K562 (cell line): ENCODE data around the gene CCNL2. TPM values are rescaled to one million over a fixed set of nuclear protein-coding genes. Genes with fewer than 3 reads are reported as not detected.
A peak's percentile ranks its signal among the peaks of the same experiment; 100 is the strongest.

Source experiments
- ATAC-seq: fragments of 200-7000 bp; cut with Tn5 transposase; 3 replicates; pipeline ENCODE4 v1.9.1; 2020; ENCODE audit warnings: moderate library complexity
- BruUV-seq: library from RNA; stranded (reverse); fragments of 400-500 nt; replicated peaks from 2 replicates; lab custom pipeline; 2021; lab: Mats Ljungman, UMichigan
- CTCF ChIA-PET: fragments of 300-600 bp; formaldehyde crosslinking; extraction: SDS; loops from one replicate; lab custom pipeline; 2021; ENCODE audit warnings: low intra/inter-chr PET ratio; lab: Yijun Ruan, JAX
- POLR2A ChIA-PET: fragments of 300-600, 350-650 bp; sonication (Branson Sonifier 250); formaldehyde crosslinking; extraction: SDS; loops from one replicate; lab custom pipeline; 2021; ENCODE audit warnings: antibody characterized with exemption, inconsistent platforms; lab: Yijun Ruan, JAX
- DNase-seq, 4 experiments: peaks; one replicate each; pipeline versions ENCODE4 v3.0.0 to v3.0.0-alpha.2; 2011 to 2018; ENCODE audit warnings: low spot score in 3 of 4, mixed read lengths in 3 of 4; ENCODE audit errors: extremely low read depth in 1 of 4
- FAIRE-seq: peaks from 2 replicates; lab custom pipeline; 2011; peaks lifted over from hg19 to GRCh38; lab: Jason Lieb, UNC
- H2AFZ ChIP-seq: 2 replicates; pipeline ENCODE4 v1.6.0; 2011; ENCODE audit warnings: low read depth, low read length, control low read depth, inconsistent platforms
- H3K27ac ChIP-seq: fragments of 200-600 bp; 3 replicates; pipeline ENCODE4 v1.8.0; 2011; ENCODE audit warnings: low read depth, mild to moderate bottlenecking, control low read depth, inconsistent platforms, low read length, moderate library complexity, mixed read lengths; ENCODE audit errors: extremely low read depth
- H3K27me3 ChIP-seq, 2 experiments: fragments of 300-600 bp in 1 of 2; 2 replicates in 1 of 2; 3 replicates in 1 of 2; pipeline versions ENCODE4 v1.6.0 to v1.8.0; 2011; ENCODE audit warnings: inconsistent platforms in 2 of 2, low read length in 2 of 2, mild to moderate bottlenecking in 1 of 2, mixed read lengths in 1 of 2, moderate library complexity in 1 of 2; ENCODE audit not compliant: control insufficient read depth in 2 of 2, insufficient read depth in 2 of 2
- H3K36me3 ChIP-seq: fragments of 300-600 bp; 3 replicates; pipeline ENCODE4 v1.8.0; 2011; ENCODE audit warnings: mild to moderate bottlenecking, low read length, inconsistent platforms; ENCODE audit not compliant: control insufficient read depth, insufficient read depth
- H3K4me1 ChIP-seq, 2 experiments: fragments of 200-600 bp in 1 of 2; replicated peaks in 1 of 2; 2 replicates in 1 of 2; 3 replicates in 1 of 2; pipeline versions ENCODE4 v1.5.1 to v1.8.0; 2011; ENCODE audit warnings: inconsistent platforms in 2 of 2, low read length in 2 of 2, mild to moderate bottlenecking in 1 of 2, mixed read lengths in 1 of 2, moderate library complexity in 1 of 2; ENCODE audit not compliant: control insufficient read depth in 2 of 2, insufficient read depth in 2 of 2
- H3K4me2 ChIP-seq: 2 replicates; pipeline ENCODE4 v1.6.1; 2011; ENCODE audit warnings: low read length, control low read depth, inconsistent platforms, mixed read lengths; ENCODE audit not compliant: insufficient read depth
- H3K4me3 ChIP-seq: fragments of 200-600 bp; sonication (generic), shearing (Covaris generic); 2 replicates; pipeline ENCODE4 v1.5.1; 2016; ENCODE audit warnings: control low read depth, inconsistent platforms
- H3K79me2 ChIP-seq: fragments of 200-600 bp; 3 replicates; pipeline ENCODE4 v1.8.0; 2011; ENCODE audit warnings: low read length, inconsistent platforms; ENCODE audit not compliant: control insufficient read depth, insufficient read depth
- H3K9ac ChIP-seq, 2 experiments: 2 replicates each; pipeline versions ENCODE4 v1.6.0 to v1.6.1; 2011; ENCODE audit warnings: low read depth in 2 of 2, low read length in 2 of 2, control low read depth in 1 of 2, inconsistent platforms in 1 of 2, mild to moderate bottlenecking in 1 of 2, mixed read lengths in 1 of 2; ENCODE audit not compliant: insufficient read depth in 1 of 2
- H3K9me1 ChIP-seq: one replicate; pipeline ENCODE4 v1.6.0; 2011; ENCODE audit warnings: inconsistent platforms, mild to moderate bottlenecking, low read length, moderate library complexity; ENCODE audit not compliant: control insufficient read depth, insufficient read depth
- H3K9me3 ChIP-seq: replicated peaks from 2 replicates; pipeline ENCODE4 v1.5.1; 2011; ENCODE audit warnings: low read depth, low read length, inconsistent platforms; ENCODE audit not compliant: control insufficient read depth, insufficient read depth
- H4K20me1 ChIP-seq: replicated peaks from 2 replicates; pipeline ENCODE4 v1.6.1; 2011; ENCODE audit warnings: low read length, inconsistent platforms, mixed read lengths; ENCODE audit not compliant: control insufficient read depth, insufficient read depth
- ATF2 ChIP-seq: sonication (generic); formaldehyde crosslinking; IDR thresholded peaks from 2 replicates; pipeline ENCODE4 v1.8.1; 2022; ENCODE audit warnings: missing genetic modification reagents
- GABPA ChIP-seq: fragments of 200-800 bp; sonication (Bioruptor generic); conservative IDR thresholded peaks from 2 replicates; pipeline ENCODE4 v1.6.1; 2016; ENCODE audit warnings: low read depth, missing genetic modification characterization, missing compliant biosample characterization
- HDAC1 ChIP-seq, 2 experiments: fragments of 450-650 bp; IDR thresholded peaks; 2 replicates each; pipeline ENCODE4 v1.6.1; 2016 to 2017; ENCODE audit warnings: inconsistent platforms in 1 of 2, mild to moderate bottlenecking in 1 of 2, moderate library complexity in 1 of 2
- HSF4 ChIP-seq: fragments of 250-450 bp; sonication (Bioruptor Pico); IDR thresholded peaks from 2 replicates; pipeline ENCODE4 v2.1.2; 2022; ENCODE audit warnings: mild to moderate bottlenecking, moderate library complexity, borderline replicate concordance
- NCOA1 ChIP-seq: fragments of 450-650 bp; IDR thresholded peaks from 2 replicates; pipeline ENCODE4 v1.6.1; 2016; ENCODE audit warnings: low read depth
- PTRF ChIP-seq: fragments of 450-650 bp; IDR thresholded peaks from 2 replicates; pipeline ENCODE4 v1.6.1; 2016; ENCODE audit warnings: mild to moderate bottlenecking, missing genetic modification characterization, missing compliant biosample characterization
- SMAD2 ChIP-seq: fragments of 150-350 bp; IDR thresholded peaks from 2 replicates; pipeline ENCODE4 v1.6.1; 2014; ENCODE audit warnings: low read depth, mild to moderate bottlenecking, low read length
- SMARCC2 ChIP-seq: fragments of 450-650 bp; IDR thresholded peaks from 2 replicates; pipeline ENCODE4 v1.6.1; 2017; ENCODE audit warnings: antibody characterized with exemption, moderate library complexity, mild to moderate bottlenecking, low read depth
- USF2 ChIP-seq: sonication (generic); formaldehyde crosslinking; IDR thresholded peaks from 2 replicates; pipeline ENCODE4 v1.5.0; 2020; ENCODE audit warnings: missing genetic modification reagents
- ZNF197 ChIP-seq: fragments of 200-800 bp; sonication (Bioruptor generic); IDR thresholded peaks from 2 replicates; pipeline ENCODE4 v1.6.1; 2016; ENCODE audit warnings: low read depth, missing genetic modification characterization, missing compliant biosample characterization
- WGBS: fragments of 100-300 bp; shearing (Covaris generic); methylation state at CpG from one replicate; pipeline ENCODE4 v1.1.6; 2016; ENCODE audit warnings: low coverage, mixed read lengths; ENCODE audit not compliant: insufficient coverage; ENCODE audit errors: missing lambda C conversion rate; 5-methylcytosine and 5-hydroxymethylcytosine counted together
- in situ Hi-C: fragments of 300-500 bp; cut with MboI; formaldehyde crosslinking; loops from 4 replicates; pipeline ENCODE4 v1.15.0; 2018; ENCODE audit warnings: inconsistent platforms, mixed read lengths
- intact Hi-C: fragments of 100-400 bp; cut with micrococcal nuclease; formaldehyde crosslinking; loops from 2 replicates; pipeline ENCODE4 v1.14.2; 2022
- polyA plus RNA-seq, 8 experiments: library from polyadenylated mRNA; depleted of rRNA in 4 of 8; stranded (reverse) in 5 of 8; unstranded in 3 of 8; fragments of >200 nt; fragmentation: Nextera tagmentation in 2 of 8; fragmentation: Illumina TruSeq in 1 of 8; extraction: Ambion mirVana in 2 of 8; extraction: Trizol in 1 of 8; gene quantifications; 2 replicates each; pipeline versions ENCODE4 v1.2.1 to v1.2.3, GENCODE V29; 2011 to 2014; ENCODE audit warnings: inconsistent platforms in 1 of 8, missing spikeins in 1 of 8
- total RNA-seq, 7 experiments: library from RNA; depleted of rRNA in 6 of 7; stranded (reverse); fragments of >200 nt in 6 of 7; fragmentation: Illumina TruSeq in 2 of 7; extraction: Trizol in 2 of 7; gene quantifications; 2 replicates each; pipeline versions ENCODE4 v1.2.1 to v1.2.3, GENCODE V29; 2011 to 2021; ENCODE audit warnings: low replicate concordance in 1 of 7
- TF ChIP-seq, protein P1 (sequence below): fragments of 450-650 bp; IDR thresholded peaks from 2 replicates; pipeline ENCODE4 v1.7.0; 2016; ENCODE audit warnings: borderline replicate concordance
- TF ChIP-seq, protein P2 (sequence below): sonication (generic); formaldehyde crosslinking; IDR thresholded peaks from 2 replicates; pipeline ENCODE4 v1.8.0; 2023; ENCODE audit warnings: mild to moderate bottlenecking, missing genetic modification reagents
- TF ChIP-seq, protein P3 (sequence below): fragments of 250-450 bp; sonication (Bioruptor Pico); IDR thresholded peaks from 2 replicates; pipeline ENCODE4 v1.4.0; 2020
- TF ChIP-seq, protein P4 (sequence below): fragments of 250-450 bp; sonication (Bioruptor Pico); IDR thresholded peaks from 2 replicates; pipeline ENCODE4 v1.4.0; 2020; ENCODE audit warnings: mild to moderate bottlenecking

CCNL2 gene
- total and polyA plus RNA-seq, 9 of the 15 experiments (the other 6 are each of a cell fraction or from before 2014, with no cell fraction given), result 2.8 to 287 (median 94.5) TPM

DNA sequence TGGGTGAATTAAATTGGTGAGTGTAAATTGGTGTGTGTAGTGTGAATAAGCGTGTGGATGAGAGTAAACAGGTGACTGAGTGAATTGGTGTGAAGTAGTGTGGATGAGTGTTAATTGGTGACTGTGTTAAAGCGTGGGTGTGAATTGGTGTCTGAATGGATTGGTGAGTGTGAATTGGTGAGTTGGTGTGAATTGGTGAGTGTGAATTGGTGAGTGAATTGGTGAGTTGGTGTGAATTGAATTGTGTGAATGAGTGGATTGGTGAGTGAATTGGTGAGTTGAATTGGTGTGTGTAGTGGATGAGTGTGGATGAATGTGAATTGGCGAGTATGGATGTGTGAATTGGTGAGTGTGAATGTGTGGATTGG, 32.5 kb downstream of the CCNL2 start:
- H3K9me1 ChIP-seq, result peaks cover 5% of the 10 kb centered on the region
- H3K9me3 ChIP-seq, result peaks cover 10% of the 10 kb centered on the region
- peaks cover 5% of the 10 kb centered on the region; the same call in 2 of the 3 replicates for H3K36me3 ChIP-seq
- ATAC-seq (no peak), DNase-seq (no peak), FAIRE-seq (no peak)
- WGBS, result 57% methylated on average over 3 of the region's 3 CpGs
- no peak overlapping the region for H3K4me2 ChIP-seq
- no TSS peak for BruUV-seq
- in situ Hi-C loops, result loop anchor here (10.0 kb wide), 1 partner anchor 548 kb away; the partner anchor contains the start of genes CALML6 and TMEM52
- H4K20me1 ChIP-seq, result peaks cover 3% of the 10 kb centered on the region; the same call in 1 of the 2 replicates
- no peak overlapping the region for H3K9ac ChIP-seq
- intact Hi-C loops, result no loop called here
- no peak overlapping the region for H2AFZ ChIP-seq
- peaks cover 2% of the 10 kb centered on the region; the same call in 1 of the 3 replicates for H3K79me2 ChIP-seq
- TF ChIP-seq SMAD2 (no peak), GABPA (tag) (no peak), ATF2 (CRISPR knock-in tag) (no peak), SMARCC2 (no peak), NCOA1 (peak; percentile 25; the same call in 1 of the 2 replicates), HDAC1 (IDR thresholded peaks at IDR 0.05) (peak in 1 of 2 experiments; percentile 31; a peak in 1 of 4 replicates), HSF4 (CRISPR knock-in tag) (no peak), USF2 (CRISPR knock-in tag) (no peak), ZNF197 (CRISPR knock-in tag) (no peak), PTRF (tag) (no peak)
- TF ChIP-seq, protein P1, sequence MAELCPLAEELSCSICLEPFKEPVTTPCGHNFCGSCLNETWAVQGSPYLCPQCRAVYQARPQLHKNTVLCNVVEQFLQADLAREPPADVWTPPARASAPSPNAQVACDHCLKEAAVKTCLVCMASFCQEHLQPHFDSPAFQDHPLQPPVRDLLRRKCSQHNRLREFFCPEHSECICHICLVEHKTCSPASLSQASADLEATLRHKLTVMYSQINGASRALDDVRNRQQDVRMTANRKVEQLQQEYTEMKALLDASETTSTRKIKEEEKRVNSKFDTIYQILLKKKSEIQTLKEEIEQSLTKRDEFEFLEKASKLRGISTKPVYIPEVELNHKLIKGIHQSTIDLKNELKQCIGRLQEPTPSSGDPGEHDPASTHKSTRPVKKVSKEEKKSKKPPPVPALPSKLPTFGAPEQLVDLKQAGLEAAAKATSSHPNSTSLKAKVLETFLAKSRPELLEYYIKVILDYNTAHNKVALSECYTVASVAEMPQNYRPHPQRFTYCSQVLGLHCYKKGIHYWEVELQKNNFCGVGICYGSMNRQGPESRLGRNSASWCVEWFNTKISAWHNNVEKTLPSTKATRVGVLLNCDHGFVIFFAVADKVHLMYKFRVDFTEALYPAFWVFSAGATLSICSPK, result no peak
- TF ChIP-seq, protein P2, sequence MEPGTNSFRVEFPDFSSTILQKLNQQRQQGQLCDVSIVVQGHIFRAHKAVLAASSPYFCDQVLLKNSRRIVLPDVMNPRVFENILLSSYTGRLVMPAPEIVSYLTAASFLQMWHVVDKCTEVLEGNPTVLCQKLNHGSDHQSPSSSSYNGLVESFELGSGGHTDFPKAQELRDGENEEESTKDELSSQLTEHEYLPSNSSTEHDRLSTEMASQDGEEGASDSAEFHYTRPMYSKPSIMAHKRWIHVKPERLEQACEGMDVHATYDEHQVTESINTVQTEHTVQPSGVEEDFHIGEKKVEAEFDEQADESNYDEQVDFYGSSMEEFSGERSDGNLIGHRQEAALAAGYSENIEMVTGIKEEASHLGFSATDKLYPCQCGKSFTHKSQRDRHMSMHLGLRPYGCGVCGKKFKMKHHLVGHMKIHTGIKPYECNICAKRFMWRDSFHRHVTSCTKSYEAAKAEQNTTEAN (CRISPR knock-in tag), result no peak
- TF ChIP-seq, protein P3, sequence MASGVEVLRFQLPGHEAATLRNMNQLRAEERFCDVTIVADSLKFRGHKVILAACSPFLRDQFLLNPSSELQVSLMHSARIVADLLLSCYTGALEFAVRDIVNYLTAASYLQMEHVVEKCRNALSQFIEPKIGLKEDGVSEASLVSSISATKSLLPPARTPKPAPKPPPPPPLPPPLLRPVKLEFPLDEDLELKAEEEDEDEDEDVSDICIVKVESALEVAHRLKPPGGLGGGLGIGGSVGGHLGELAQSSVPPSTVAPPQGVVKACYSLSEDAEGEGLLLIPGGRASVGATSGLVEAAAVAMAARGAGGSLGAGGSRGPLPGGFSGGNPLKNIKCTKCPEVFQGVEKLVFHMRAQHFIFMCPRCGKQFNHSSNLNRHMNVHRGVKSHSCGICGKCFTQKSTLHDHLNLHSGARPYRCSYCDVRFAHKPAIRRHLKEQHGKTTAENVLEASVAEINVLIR, result no peak
- TF ChIP-seq, protein P4, sequence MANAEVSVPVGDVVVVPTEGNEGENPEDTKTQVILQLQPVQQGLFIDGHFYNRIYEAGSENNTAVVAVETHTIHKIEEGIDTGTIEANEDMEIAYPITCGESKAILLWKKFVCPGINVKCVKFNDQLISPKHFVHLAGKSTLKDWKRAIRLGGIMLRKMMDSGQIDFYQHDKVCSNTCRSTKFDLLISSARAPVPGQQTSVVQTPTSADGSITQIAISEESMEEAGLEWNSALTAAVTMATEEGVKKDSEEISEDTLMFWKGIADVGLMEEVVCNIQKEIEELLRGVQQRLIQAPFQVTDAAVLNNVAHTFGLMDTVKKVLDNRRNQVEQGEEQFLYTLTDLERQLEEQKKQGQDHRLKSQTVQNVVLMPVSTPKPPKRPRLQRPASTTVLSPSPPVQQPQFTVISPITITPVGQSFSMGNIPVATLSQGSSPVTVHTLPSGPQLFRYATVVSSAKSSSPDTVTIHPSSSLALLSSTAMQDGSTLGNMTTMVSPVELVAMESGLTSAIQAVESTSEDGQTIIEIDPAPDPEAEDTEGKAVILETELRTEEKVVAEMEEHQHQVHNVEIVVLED (CRISPR knock-in tag), result no peak
- POLR2A ChIA-PET, result no interaction called here
- no peak overlapping the region for H3K4me3 ChIP-seq
- CTCF ChIA-PET, result no interaction called here
- H3K4me1 ChIP-seq, result peaks cover 5 to 17% of the 10 kb centered on the region in 2 experiments
- no peak overlapping the region for H3K27ac ChIP-seq
- H3K27me3 ChIP-seq, result no peaks in the 10 kb centered on the region
